H54 (cell line): Measurements from ENCODE around the gene SMIM17.

ENCODE experiments used
- DNase-seq: peaks from one replicate; pipeline ENCODE4 v3.0.0; 2011; ENCODE audit warnings: low spot score, mixed read lengths; ENCODE audit not compliant: insufficient read length
- FAIRE-seq: peaks from 3 replicates; lab custom pipeline; 2011; peaks lifted over from hg19 to GRCh38; lab: Jason Lieb, UNC
- POLR2A ChIP-seq: IDR thresholded peaks from 2 replicates; pipeline ENCODE4 v1.6.1; 2011; ENCODE audit warnings: low read depth, mild to moderate bottlenecking, low read length

The SMIM17 gene

DNA sequence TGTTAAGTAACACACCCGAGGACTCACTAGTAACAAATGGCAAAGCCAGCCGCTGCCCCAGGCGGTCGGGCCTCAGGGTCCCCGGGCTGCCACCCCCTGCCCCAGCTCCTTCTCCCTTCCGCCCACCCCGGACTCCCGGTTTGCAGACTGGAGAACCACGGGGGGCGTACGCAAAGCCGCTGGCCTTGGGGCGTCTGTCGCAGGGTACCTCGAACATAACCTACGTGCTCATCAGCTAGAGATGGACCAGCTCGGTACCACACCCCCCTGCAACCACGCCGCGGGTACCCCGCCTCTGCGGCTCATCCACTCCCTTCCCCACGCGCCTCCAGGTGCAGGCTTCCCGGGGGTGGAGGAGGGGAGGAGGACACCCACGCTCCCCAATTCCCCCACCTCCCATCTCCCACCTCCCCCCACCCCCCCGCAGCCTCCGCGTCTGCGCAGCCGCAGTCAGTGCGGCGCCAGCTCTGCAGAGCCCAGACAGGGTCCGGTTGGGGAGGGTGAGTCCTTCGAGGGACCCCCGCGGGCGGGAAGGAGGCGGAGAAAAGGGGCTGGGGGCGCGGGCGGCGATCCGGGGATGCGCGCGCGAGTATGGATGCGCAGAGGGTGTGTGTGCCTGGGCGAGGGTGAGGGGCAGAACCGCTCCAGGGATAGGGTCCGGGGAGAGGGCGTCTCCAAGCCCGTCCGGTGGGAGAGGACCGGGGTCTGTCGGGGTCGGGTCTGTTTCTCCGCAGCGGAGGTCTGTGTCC is at the start of gene SMIM17:
TSS of gene SMIM17 (plus strand) at position 449 of the 749 bp plus-strand sequence. CDS start 2,509 bp downstream, outside the sequence.
- FAIRE-seq = no peak
- no peak for TF ChIP-seq POLR2A
- no peak for DNase-seq

GRCh38 chr19:56594446-56594782 is 48.5 kb upstream of the SMIM17 start:
- no peak for DNase-seq
- no peak for FAIRE-seq
- no peak for TF ChIP-seq POLR2A

DNA sequence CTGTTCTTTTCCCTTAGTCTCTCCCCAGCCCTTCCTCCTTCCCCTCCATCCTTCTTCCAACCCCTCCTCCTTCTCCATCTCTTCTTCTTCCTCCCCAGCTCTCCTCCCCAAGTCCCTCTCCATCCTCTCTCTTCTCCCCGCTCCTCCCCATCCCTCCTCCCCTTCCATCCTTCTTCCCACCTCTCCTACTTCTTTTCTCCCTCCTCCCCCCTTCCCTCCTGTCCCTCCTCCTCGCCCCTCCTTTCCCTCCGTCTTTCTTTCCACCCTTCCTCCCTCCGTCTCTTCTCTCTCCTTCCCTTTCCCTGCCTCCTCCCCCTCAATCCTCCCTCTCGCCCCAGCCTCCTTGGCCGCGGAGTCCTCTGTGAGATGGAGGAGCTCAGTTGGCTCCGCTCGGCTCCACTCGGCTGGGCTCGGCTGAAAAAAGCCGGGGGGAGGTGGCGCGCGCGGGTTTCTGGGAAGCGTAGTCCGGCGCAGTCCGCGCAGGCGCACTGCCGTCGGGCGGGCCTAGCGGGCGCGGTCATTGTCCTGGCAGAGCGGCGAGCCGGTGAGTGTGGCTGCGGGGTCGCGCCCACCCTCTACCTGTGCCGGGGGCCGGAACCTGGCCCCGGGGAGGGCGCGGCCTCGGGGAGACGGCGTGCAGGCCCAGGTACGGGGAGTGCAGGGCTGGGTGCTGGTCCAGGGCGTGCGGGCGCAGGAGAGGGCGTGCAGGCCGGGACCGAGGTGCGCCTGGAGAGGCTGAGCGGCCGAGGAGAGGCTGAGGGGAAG is 48.0 kb upstream of the SMIM17 start, which contains the start of gene ZNF71:
TSS of gene ZNF71 (plus strand) at position 520 of the 765 bp plus-strand sequence. CDS start 6,257 bp downstream, outside the sequence.
- peak; percentile 78 for TF ChIP-seq POLR2A
- FAIRE-seq = no peak
- peak; percentile 99 for DNase-seq

- FAIRE-seq (no peak), DNase-seq (no peak)
- TF ChIP-seq POLR2A = no peak
These were observed 47.4 kb upstream of the SMIM17 start for GRCh38 chr19:56595548-56595899.

DNA sequence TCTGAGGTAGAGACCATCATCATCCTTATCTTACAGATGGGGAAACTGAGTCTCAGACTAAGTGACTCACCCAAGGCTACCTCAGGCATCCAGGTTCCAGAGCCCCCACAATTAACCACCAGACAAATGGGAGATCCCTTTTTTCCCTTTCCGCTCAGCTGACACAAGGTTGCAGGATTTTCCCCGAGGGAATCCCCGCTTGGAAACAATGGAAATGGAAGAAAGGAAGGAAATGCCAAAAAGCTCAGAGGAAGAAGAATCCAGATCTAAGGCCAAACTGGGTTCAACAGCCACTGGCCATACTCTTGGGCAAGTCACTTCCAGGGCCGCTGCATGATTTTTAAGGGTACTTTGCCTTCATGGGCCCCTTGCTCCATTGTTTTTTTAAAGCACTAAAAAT is 46.3 kb upstream of the SMIM17 start:
- DNase-seq = no peak
- TF ChIP-seq POLR2A = no peak
- no peak for FAIRE-seq

GRCh38 chr19:56597696-56598095 is 45.3 kb upstream of the SMIM17 start:
- DNase-seq = no peak
- TF ChIP-seq POLR2A = no peak
- FAIRE-seq = no peak

DNA sequence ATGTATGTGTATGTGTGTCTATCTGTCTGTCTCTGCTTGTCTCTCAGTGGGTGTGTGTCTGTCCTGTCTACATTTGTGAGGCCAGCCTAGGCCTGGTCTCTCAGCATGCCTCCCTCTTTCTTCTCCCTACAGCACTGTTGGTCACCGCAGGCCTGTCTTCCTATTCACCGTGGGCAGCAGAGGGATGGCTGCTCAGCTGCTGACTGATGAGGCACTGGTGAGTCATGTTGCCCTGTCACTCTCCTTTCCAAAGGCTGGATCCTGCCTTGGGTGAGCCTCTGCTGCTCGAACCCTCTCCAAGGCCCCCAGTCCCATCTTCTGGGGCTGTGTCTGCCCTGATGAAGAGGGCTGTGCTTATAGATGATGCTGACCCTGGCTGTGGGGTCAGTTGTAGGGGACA is 41.6 kb upstream of the SMIM17 start:
- FAIRE-seq = no peak
- no peak for TF ChIP-seq POLR2A

GRCh38 chr19:56603829-56604228 is 39.1 kb upstream of the SMIM17 start:
- FAIRE-seq (no peak), DNase-seq (no peak)
- TF ChIP-seq POLR2A = no peak

More for the DNA sequence above, 41.6 kb upstream of the SMIM17 start:
- peak; percentile 74 for DNase-seq

DNA sequence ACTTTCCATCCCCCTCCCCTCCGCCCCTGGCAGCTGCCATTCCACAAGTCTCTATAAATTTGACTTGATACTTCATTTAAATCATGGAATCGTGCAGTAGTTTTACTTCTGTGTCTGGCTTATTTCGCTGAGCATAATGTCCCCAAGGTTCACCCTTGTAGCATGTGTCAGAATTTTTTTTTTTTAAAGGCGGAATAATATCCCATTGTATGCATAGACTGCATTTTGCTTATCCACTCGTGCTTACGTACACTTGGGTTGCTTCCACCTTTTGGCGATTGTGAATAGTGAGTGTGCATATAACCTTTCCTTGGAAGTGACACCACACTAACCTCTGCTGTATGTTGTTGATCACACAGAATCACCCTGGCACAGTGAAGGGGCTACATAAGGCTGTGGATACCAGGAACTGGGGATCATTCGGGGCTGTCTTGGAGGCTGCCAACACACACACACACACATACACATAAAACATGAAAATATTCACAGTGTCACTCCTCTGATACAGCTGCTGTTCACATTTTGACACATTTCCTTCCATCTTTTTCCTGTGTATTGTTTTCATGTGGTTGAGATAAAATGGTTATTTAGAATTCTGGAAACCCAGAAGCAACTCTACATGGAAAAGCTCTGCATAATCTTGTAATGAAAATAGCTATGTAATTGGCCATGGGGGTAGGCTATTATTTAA is 34.5 kb upstream of the SMIM17 start:
- DNase-seq = no peak
- no peak for TF ChIP-seq POLR2A
- no peak for FAIRE-seq

- TF ChIP-seq POLR2A = no peak
- FAIRE-seq (no peak), DNase-seq (no peak)
These were observed 31.7 kb upstream of the SMIM17 start for GRCh38 chr19:56611288-56611687.

DNA sequence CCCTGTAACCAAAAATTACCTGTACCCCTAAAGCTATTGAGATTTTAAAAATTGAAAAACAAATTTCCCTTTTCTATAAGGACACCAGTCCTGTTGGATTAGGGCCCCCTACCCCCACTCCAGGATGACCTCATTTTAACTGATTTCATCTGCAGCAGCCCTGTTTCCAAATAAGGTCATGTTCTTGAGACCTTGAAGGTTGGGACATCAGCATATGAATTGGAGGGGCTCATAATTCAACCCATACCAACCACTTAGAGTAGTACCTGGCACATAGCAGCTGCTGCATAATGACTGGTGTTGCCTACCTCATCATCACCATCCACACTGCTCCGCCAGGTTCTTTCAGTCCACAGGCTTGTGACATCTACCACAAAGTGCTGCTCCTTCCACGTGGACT is 30.2 kb upstream of the SMIM17 start:
- FAIRE-seq = no peak
- DNase-seq = no peak
- TF ChIP-seq POLR2A = no peak

DNA sequence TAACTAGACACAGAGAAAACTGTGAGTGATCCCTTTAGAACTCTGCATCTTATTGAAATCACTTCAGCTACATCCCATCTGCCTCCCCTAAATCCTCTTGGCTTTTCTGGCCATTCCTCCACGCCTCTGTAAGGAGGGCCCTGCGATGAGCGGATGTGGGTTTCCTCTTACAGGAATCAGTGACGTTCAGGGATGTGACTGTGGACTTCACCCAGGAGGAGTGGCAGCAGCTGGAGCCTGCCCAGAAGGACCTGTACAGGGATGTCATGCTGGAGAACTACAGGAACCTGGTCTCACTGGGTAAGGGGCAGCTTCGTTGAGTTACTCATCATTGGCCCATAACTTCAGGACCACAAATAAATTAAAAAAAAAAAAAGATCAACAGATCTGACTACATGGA is 29.3 kb upstream of the SMIM17 start:
- no peak for TF ChIP-seq POLR2A
- no peak for DNase-seq
- FAIRE-seq = no peak

GRCh38 chr19:56617531-56617930 is 25.4 kb upstream of the SMIM17 start:
- DNase-seq (no peak), FAIRE-seq (no peak)
- TF ChIP-seq POLR2A = no peak

DNA sequence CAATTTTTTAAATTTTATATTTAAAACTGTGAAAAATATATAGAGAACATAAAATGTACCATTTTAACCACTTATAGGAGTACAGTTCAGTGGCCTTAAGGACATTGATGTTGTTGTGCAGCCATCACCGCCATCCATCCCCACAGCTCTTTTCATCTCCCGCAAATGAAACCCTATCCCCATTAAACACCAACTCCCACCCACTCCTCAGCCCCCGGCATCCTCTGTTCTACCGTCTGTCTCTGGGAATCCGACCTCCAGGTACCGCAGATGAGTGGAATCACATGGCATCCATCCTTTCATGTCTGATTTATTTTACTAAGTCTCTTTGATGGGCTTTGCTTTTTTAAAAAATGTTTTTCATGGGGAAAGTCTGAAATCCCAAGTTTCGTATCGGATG is 23.8 kb upstream of the SMIM17 start:
- FAIRE-seq (no peak), DNase-seq (no peak)
- TF ChIP-seq POLR2A = no peak
